ENCODE measurements around the gene LRP5. TPM values are rescaled to one million over a fixed set of nuclear protein-coding genes. Genes with fewer than 3 reads are reported as not detected.
"Not testable (repeated sequence)": the region's sequence is repeated elsewhere in the genome, so short reads cannot be mapped to it uniquely, and the experiment has no call there.

The LRP5 gene
- polyA plus RNA-seq, 1 donor (not counting 4 experiments of a cell fraction or from before 2014, with no cell fraction given): 6.6 TPM

- no peak overlapping the region for H3K4me2 ChIP-seq (ENCODE audit: control insufficient read depth, extremely low read depth, insufficient read depth, low read depth, low read length)
- H3K4me1 ChIP-seq (ENCODE audit: control insufficient read depth, extremely low read depth, insufficient read depth, low read length): no peaks in the 10 kb centered on the region
- H3K4me3 ChIP-seq (ENCODE audit: control insufficient read depth in 2 of 3, extremely low read depth in 1 of 3, insufficient read depth in 2 of 3, low read depth in 1 of 3, low read length in 3 of 3): no peak overlapping the region
- no peaks in the 10 kb centered on the region for H3K79me2 ChIP-seq (ENCODE audit: control insufficient read depth, insufficient read depth, low read length)
- peaks cover 3% of the 10 kb centered on the region for H4K20me1 ChIP-seq (ENCODE audit: control insufficient read depth, extremely low read depth, insufficient read depth, low read length)
- H3K9ac ChIP-seq (ENCODE audit: control insufficient read depth, extremely low read depth, insufficient read depth, low read length): no peak overlapping the region
- H3K27me3 ChIP-seq (ENCODE audit: control insufficient read depth, extremely low read depth, insufficient read depth, low read length): no peaks in the 10 kb centered on the region
- no peak overlapping the region for H3K27ac ChIP-seq (ENCODE audit: control insufficient read depth, insufficient read depth, low read length)
- no peaks in the 10 kb centered on the region for H3K9me3 ChIP-seq (ENCODE audit: control insufficient read depth, low read depth, low read length)
- dilution Hi-C loops (cut with MboI; ENCODE audit: extremely low pct_ligation_motif_present, low sequenced_read_pairs): no loop called here
- TF ChIP-seq EZH2 (IDR thresholded peaks at IDR 0.05; ENCODE audit: low read length): no peak
- TF ChIP-seq CTCF (optimal IDR thresholded peaks at IDR 0.05 in 1 of 3, IDR thresholded peaks at IDR 0.05 in 1 of 3, conservative IDR thresholded peaks at IDR 0.05 in 1 of 3; ENCODE audit: extremely low read depth in 1 of 3, insufficient read depth in 2 of 3, low read length in 3 of 3): no peak
- H2AFZ ChIP-seq (ENCODE audit: control insufficient read depth, low read length): no peak overlapping the region
- DNase-seq (ENCODE audit: low read depth, low spot score) (no peak), FAIRE-seq (no peak)
- H3K36me3 ChIP-seq (ENCODE audit: control insufficient read depth in 2 of 2, extremely low read depth in 1 of 2, insufficient read depth in 2 of 2, low read length in 2 of 2): peaks cover 10 to 11% of the 10 kb centered on the region in 2 experiments
- H3K9me1 ChIP-seq (ENCODE audit: control insufficient read depth, extremely low read depth, insufficient read depth, low read length): no peaks in the 10 kb centered on the region
Observed at GRCh38 chr11:68399916-68400315, 87.5 kb downstream of the LRP5 start.

GRCh38 chr11:68400584-68400983, 88.2 kb downstream of the LRP5 start:
- H4K20me1 ChIP-seq (ENCODE audit: control insufficient read depth, extremely low read depth, insufficient read depth, low read length); H3K27ac ChIP-seq (ENCODE audit: control insufficient read depth, insufficient read depth, low read length); H3K9me1 ChIP-seq (ENCODE audit: control insufficient read depth, extremely low read depth, insufficient read depth, low read length); H3K4me3 ChIP-seq (ENCODE audit: control insufficient read depth in 2 of 3, extremely low read depth in 1 of 3, insufficient read depth in 2 of 3, low read depth in 1 of 3, low read length in 3 of 3); H3K79me2 ChIP-seq (ENCODE audit: control insufficient read depth, insufficient read depth, low read length); H3K9me3 ChIP-seq (ENCODE audit: control insufficient read depth, low read depth, low read length); H2AFZ ChIP-seq (ENCODE audit: control insufficient read depth, low read length); FAIRE-seq; H3K4me2 ChIP-seq (ENCODE audit: control insufficient read depth, extremely low read depth, insufficient read depth, low read depth, low read length); H3K27me3 ChIP-seq (ENCODE audit: control insufficient read depth, extremely low read depth, insufficient read depth, low read length); dilution Hi-C loops (cut with MboI; ENCODE audit: extremely low pct_ligation_motif_present, low sequenced_read_pairs); H3K4me1 ChIP-seq (ENCODE audit: control insufficient read depth, extremely low read depth, insufficient read depth, low read length); H3K9ac ChIP-seq (ENCODE audit: control insufficient read depth, extremely low read depth, insufficient read depth, low read length); DNase-seq (ENCODE audit: low read depth, low spot score): not testable (repeated sequence)
- H3K36me3 ChIP-seq (ENCODE audit: control insufficient read depth in 2 of 2, extremely low read depth in 1 of 2, insufficient read depth in 2 of 2, low read length in 2 of 2): peaks cover 10 to 11% of the 10 kb centered on the region in 2 experiments

- no peak overlapping the region for H3K4me2 ChIP-seq (ENCODE audit: control insufficient read depth, extremely low read depth, insufficient read depth, low read depth, low read length)
- no peak overlapping the region for H2AFZ ChIP-seq (ENCODE audit: control insufficient read depth, low read length)
- peaks cover 3% of the 10 kb centered on the region for H4K20me1 ChIP-seq (ENCODE audit: control insufficient read depth, extremely low read depth, insufficient read depth, low read length)
- H3K9ac ChIP-seq (ENCODE audit: control insufficient read depth, extremely low read depth, insufficient read depth, low read length): no peak overlapping the region
- no peak for TF ChIP-seq EZH2 (IDR thresholded peaks at IDR 0.05; ENCODE audit: low read length)
- no peak for TF ChIP-seq CTCF (optimal IDR thresholded peaks at IDR 0.05 in 1 of 3, IDR thresholded peaks at IDR 0.05 in 1 of 3, conservative IDR thresholded peaks at IDR 0.05 in 1 of 3; ENCODE audit: extremely low read depth in 1 of 3, insufficient read depth in 2 of 3, low read length in 3 of 3)
- DNase-seq (ENCODE audit: low read depth, low spot score): no peak
- peaks cover 7 to 11% of the 10 kb centered on the region in 2 experiments for H3K36me3 ChIP-seq (ENCODE audit: control insufficient read depth in 2 of 2, extremely low read depth in 1 of 2, insufficient read depth in 2 of 2, low read length in 2 of 2)
- dilution Hi-C loops (cut with MboI; ENCODE audit: extremely low pct_ligation_motif_present, low sequenced_read_pairs): no loop called here
- no peak for FAIRE-seq
- H3K9me1 ChIP-seq (ENCODE audit: control insufficient read depth, extremely low read depth, insufficient read depth, low read length): no peaks in the 10 kb centered on the region
- no peaks in the 10 kb centered on the region for H3K9me3 ChIP-seq (ENCODE audit: control insufficient read depth, low read depth, low read length)
- no peak overlapping the region for H3K27ac ChIP-seq (ENCODE audit: control insufficient read depth, insufficient read depth, low read length)
- H3K79me2 ChIP-seq (ENCODE audit: control insufficient read depth, insufficient read depth, low read length): no peaks in the 10 kb centered on the region
- H3K27me3 ChIP-seq (ENCODE audit: control insufficient read depth, extremely low read depth, insufficient read depth, low read length): no peaks in the 10 kb centered on the region
- no peaks in the 10 kb centered on the region for H3K4me1 ChIP-seq (ENCODE audit: control insufficient read depth, extremely low read depth, insufficient read depth, low read length)
- H3K4me3 ChIP-seq (ENCODE audit: control insufficient read depth in 2 of 3, extremely low read depth in 1 of 3, insufficient read depth in 2 of 3, low read depth in 1 of 3, low read length in 3 of 3): no peak overlapping the region
Observed at GRCh38 chr11:68401856-68402255, 89.5 kb downstream of the LRP5 start.

Data from keratinocyte (primary cell).